HEK293 (cell line): ENCODE measurements around the gene NIN.
"Not testable (repeated sequence)": the region's sequence is repeated elsewhere in the genome, so short reads cannot be mapped to it uniquely, and the experiment has no call there.

ENCODE experiments used
- CTCF ChIA-PET: fragments of 350-600 bp; formaldehyde crosslinking; extraction: SDS; loops from one replicate; lab custom pipeline; 2021; ENCODE audit warnings: antibody characterized with exemption; lab: Yijun Ruan, JAX
- POLR2A ChIA-PET: fragments of 300-600 bp; formaldehyde crosslinking; extraction: SDS; loops from one replicate; lab custom pipeline; 2020; ENCODE audit warnings: antibody characterized with exemption, inconsistent platforms; lab: Yijun Ruan, JAX
- H3K27ac ChIP-seq: fragments of 200-500 bp; sonication (Bioruptor generic); 2 replicates; pipeline ENCODE4 v1.5.1; 2014; ENCODE audit warnings: low read depth, low read length, control low read depth, inconsistent platforms; ENCODE audit errors: extremely low read depth
- H3K36me3 ChIP-seq, 2 experiments: fragments of 200-500 bp in 1 of 2; sonication (Bioruptor generic) in 1 of 2; 1 replicate in 1 of 2; 2 replicates in 1 of 2; pipeline ENCODE4 v1.5.1; 2014 to 2017; ENCODE audit warnings: inconsistent platforms in 2 of 2, low read length in 2 of 2; ENCODE audit not compliant: control insufficient read depth in 2 of 2, insufficient read depth in 1 of 2
- H3K4me1 ChIP-seq: fragments of 200-500 bp; sonication (Bioruptor generic); 2 replicates; pipeline ENCODE4 v1.5.1; 2014; ENCODE audit warnings: mild to moderate bottlenecking, low read length, inconsistent platforms; ENCODE audit not compliant: control insufficient read depth, insufficient read depth
- H3K4me3 ChIP-seq: 2 replicates; pipeline ENCODE4 v1.5.1; 2011; ENCODE audit warnings: low read depth, mild to moderate bottlenecking, control low read depth, low read length, moderate library complexity
- H3K9me3 ChIP-seq: fragments of 200-500 bp; sonication (Bioruptor generic); 2 replicates; pipeline ENCODE4 v1.5.1; 2014; ENCODE audit warnings: low read depth, low read length, inconsistent platforms; ENCODE audit not compliant: control insufficient read depth, insufficient read depth
- ATF2 ChIP-seq: fragments of 450-650 bp; formaldehyde crosslinking; IDR thresholded peaks from 2 replicates; pipeline ENCODE4 v1.5.1; 2016; ENCODE audit warnings: missing biosample characterization, missing genetic modification characterization, low read depth
- EGR2 ChIP-seq: fragments of 450-650 bp; formaldehyde crosslinking; IDR thresholded peaks from 2 replicates; pipeline ENCODE4 v1.5.1; 2016; ENCODE audit warnings: low read depth, missing biosample characterization, missing genetic modification characterization
- GLIS1 ChIP-seq: fragments of 450-650 bp; formaldehyde crosslinking; IDR thresholded peaks from 2 replicates; pipeline ENCODE4 v1.5.1; 2016; ENCODE audit warnings: missing biosample characterization, missing genetic modification characterization
- KLF17 ChIP-seq: fragments of 450-650 bp; formaldehyde crosslinking; IDR thresholded peaks from 2 replicates; pipeline ENCODE4 v1.5.1; 2016; ENCODE audit warnings: missing biosample characterization, missing genetic modification characterization
- MYNN ChIP-seq: fragments of 450-650 bp; formaldehyde crosslinking; IDR thresholded peaks from 2 replicates; pipeline ENCODE4 v1.5.1; 2016; ENCODE audit warnings: missing biosample characterization, missing genetic modification characterization, borderline replicate concordance
- OSR2 ChIP-seq: fragments of 450-650 bp; formaldehyde crosslinking; IDR thresholded peaks from 2 replicates; pipeline ENCODE4 v1.5.1; 2016; ENCODE audit warnings: missing biosample characterization, missing genetic modification characterization
- OVOL3 ChIP-seq: fragments of 450-650 bp; formaldehyde crosslinking; IDR thresholded peaks from 2 replicates; pipeline ENCODE4 v1.5.1; 2016; ENCODE audit warnings: missing biosample characterization, missing genetic modification characterization
- PRDM6 ChIP-seq: fragments of 450-650 bp; formaldehyde crosslinking; IDR thresholded peaks from 2 replicates; pipeline ENCODE4 v1.5.1; 2017; ENCODE audit warnings: missing biosample characterization, missing genetic modification characterization
- SETDB1 ChIP-seq: IDR thresholded peaks from one replicate; pipeline ENCODE4 v1.6.1; 2017; ENCODE audit warnings: mild to moderate bottlenecking, low read length, moderate library complexity, mixed read lengths; ENCODE audit not compliant: insufficient read length
- ZBTB21 ChIP-seq: fragments of 450-650 bp; formaldehyde crosslinking; IDR thresholded peaks from 2 replicates; pipeline ENCODE4 v1.5.1; 2017; ENCODE audit warnings: missing biosample characterization, missing genetic modification characterization
- ZFHX2 ChIP-seq: fragments of 450-650 bp; formaldehyde crosslinking; conservative IDR thresholded peaks from 2 replicates; pipeline ENCODE4 v1.5.1; 2016; ENCODE audit warnings: missing biosample characterization, missing genetic modification characterization
- ZNF112 ChIP-seq: fragments of 450-650 bp; formaldehyde crosslinking; IDR thresholded peaks from 2 replicates; pipeline ENCODE4 v1.5.0; 2017; ENCODE audit warnings: missing biosample characterization, missing genetic modification characterization
- ZNF174 ChIP-seq: fragments of 450-650 bp; formaldehyde crosslinking; IDR thresholded peaks from 2 replicates; pipeline ENCODE4 v1.5.0; 2017; ENCODE audit warnings: missing biosample characterization, mild to moderate bottlenecking, missing genetic modification characterization
- ZNF18 ChIP-seq: fragments of 450-650 bp; formaldehyde crosslinking; IDR thresholded peaks from 2 replicates; pipeline ENCODE4 v1.5.1; 2016; ENCODE audit warnings: missing biosample characterization, missing genetic modification characterization
- ZNF24 ChIP-seq: fragments of 450-650 bp; formaldehyde crosslinking; IDR thresholded peaks from 2 replicates; pipeline ENCODE4 v1.5.1; 2016; ENCODE audit warnings: missing biosample characterization, missing genetic modification characterization
- ZNF423 ChIP-seq: fragments of 450-650 bp; formaldehyde crosslinking; IDR thresholded peaks from 2 replicates; pipeline ENCODE4 v1.5.1; 2016; ENCODE audit warnings: missing biosample characterization, missing genetic modification characterization
- ZNF529 ChIP-seq: fragments of 450-650 bp; formaldehyde crosslinking; IDR thresholded peaks from 2 replicates; pipeline ENCODE4 v1.5.1; 2017; ENCODE audit warnings: missing genetic modification characterization, missing biosample characterization; ENCODE audit not compliant: insufficient replicate concordance
- ZNF580 ChIP-seq: fragments of 450-650 bp; formaldehyde crosslinking; IDR thresholded peaks from 2 replicates; pipeline ENCODE4 v1.5.1; 2016; ENCODE audit warnings: missing biosample characterization, missing genetic modification characterization
- ZNF585B ChIP-seq: fragments of 450-650 bp; formaldehyde crosslinking; IDR thresholded peaks from 2 replicates; pipeline ENCODE4 v1.5.1; 2016; ENCODE audit warnings: missing biosample characterization, missing genetic modification characterization
- ZNF660 ChIP-seq: fragments of 450-650 bp; IDR thresholded peaks from 2 replicates; pipeline ENCODE4 v1.5.1; 2018; ENCODE audit warnings: missing biosample characterization, mild to moderate bottlenecking, missing genetic modification characterization
- ZNF692 ChIP-seq: fragments of 450-650 bp; formaldehyde crosslinking; IDR thresholded peaks from 2 replicates; pipeline ENCODE4 v1.5.1; 2016; ENCODE audit warnings: missing biosample characterization, missing genetic modification characterization
- ZNF701 ChIP-seq: fragments of 450-650 bp; formaldehyde crosslinking; IDR thresholded peaks from 2 replicates; pipeline ENCODE4 v1.5.1; 2016; ENCODE audit warnings: missing biosample characterization, missing genetic modification characterization
- ZXDB ChIP-seq: fragments of 450-650 bp; formaldehyde crosslinking; IDR thresholded peaks from 2 replicates; pipeline ENCODE4 v1.5.1; 2016; ENCODE audit warnings: missing biosample characterization, missing genetic modification characterization

NIN gene

GRCh38 chr14:50694260-50694659 is 136.7 kb downstream of the NIN start:
- POLR2A ChIA-PET, CTCF ChIA-PET, H3K9me3 ChIP-seq: not testable (repeated sequence)

GRCh38 chr14:50688875-50689274 is 142.1 kb downstream of the NIN start:
- H3K36me3 ChIP-seq = no peaks in the 10 kb centered on the region
- no peak overlapping the region for H3K27ac ChIP-seq
- no peak overlapping the region for H3K4me3 ChIP-seq
- CTCF ChIA-PET = interaction anchor here (1.2 kb wide), 1 partner anchor 22 kb away, joined by 4 read pairs; no protein-coding TSS in a partner anchor
- POLR2A ChIA-PET = no interaction called here
- no peaks in the 10 kb centered on the region for H3K9me3 ChIP-seq
- no peaks in the 10 kb centered on the region for H3K4me1 ChIP-seq
- no peak for TF ChIP-seq ZNF529 (tag by site-specific recombination)
- no peak for TF ChIP-seq KLF17 (tag by site-specific recombination)
- no peak for TF ChIP-seq ZNF112 (tag by site-specific recombination)
- no peak for TF ChIP-seq ZNF692 (tag by site-specific recombination)
- TF ChIP-seq ZNF701 (tag by site-specific recombination) = no peak
- no peak for TF ChIP-seq ZNF24
- TF ChIP-seq ZNF423 (tag by site-specific recombination) = no peak
- TF ChIP-seq ZNF174 (tag by site-specific recombination) = no peak

More at GRCh38 chr14:50694260-50694659, 136.7 kb downstream of the NIN start:
- H3K27ac ChIP-seq, H3K36me3 ChIP-seq, H3K4me3 ChIP-seq: not testable (repeated sequence)
- TF ChIP-seq SETDB1 (peak; percentile 45), ZNF585B (tag by site-specific recombination) (peak; percentile 93)
- TF ChIP-seq, all 188 proteins: peak for 2; not testable (repeated sequence) for 186
- not testable (repeated sequence) for H3K4me1 ChIP-seq

- H3K4me3 ChIP-seq = no peak overlapping the region
- H3K36me3 ChIP-seq = no peaks in the 10 kb centered on the region
- no peak overlapping the region for H3K27ac ChIP-seq
- H3K9me3 ChIP-seq = no peaks in the 10 kb centered on the region
- H3K4me1 ChIP-seq = peaks cover 7% of the 10 kb centered on the region
- CTCF ChIA-PET = interaction anchor here (0.6 kb wide), 1 partner anchor 35 kb away, joined by 3 read pairs; no protein-coding TSS in a partner anchor
- POLR2A ChIA-PET = no interaction called here
- TF ChIP-seq OSR2 (peak; percentile 63; the same call in 1 of the 2 replicates), ZNF660 (tag by site-specific recombination) (no peak), MYNN (tag by site-specific recombination) (no peak), ZFHX2 (0 out of 2 replicates have a peak, but pooled peaks have one; percentile 18), ZXDB (tag by site-specific recombination) (peak; percentile 35; the same call in 1 of the 2 replicates), GLIS1 (tag by site-specific recombination) (0 out of 2 replicates have a peak, but pooled peaks have one; percentile 13), ZBTB21 (no peak), OVOL3 (tag by site-specific recombination) (no peak), ZNF18 (tag by site-specific recombination) (0 out of 2 replicates have a peak, but pooled peaks have one; percentile 29), EGR2 (tag by site-specific recombination) (no peak), PRDM6 (tag by site-specific recombination) (peak; percentile 75), ZNF580 (tag by site-specific recombination) (no peak), ZNF701 (tag by site-specific recombination) (no peak), ATF2 (tag by site-specific recombination) (no peak)
Measured at GRCh38 chr14:50679674-50680073, 151.3 kb downstream of the NIN start.
